PC-9 (cell line): Measurements from ENCODE around the gene PGP.

ENCODE experiments used
- EZH2 ChIP-seq: fragments of 200-600 bp; sonication (generic); IDR thresholded peaks from 2 replicates; pipeline ENCODE4 v1.8.0; 2017; ENCODE audit warnings: antibody characterized with exemption, low read depth
- TF ChIP-seq, protein P1 (sequence below): fragments of 200-600 bp; sonication (generic); conservative IDR thresholded peaks from 2 replicates; pipeline ENCODE4 v1.6.1; 2017; ENCODE audit warnings: mixed run types, antibody characterized with exemption, mild to moderate bottlenecking, moderate library complexity

DNA sequence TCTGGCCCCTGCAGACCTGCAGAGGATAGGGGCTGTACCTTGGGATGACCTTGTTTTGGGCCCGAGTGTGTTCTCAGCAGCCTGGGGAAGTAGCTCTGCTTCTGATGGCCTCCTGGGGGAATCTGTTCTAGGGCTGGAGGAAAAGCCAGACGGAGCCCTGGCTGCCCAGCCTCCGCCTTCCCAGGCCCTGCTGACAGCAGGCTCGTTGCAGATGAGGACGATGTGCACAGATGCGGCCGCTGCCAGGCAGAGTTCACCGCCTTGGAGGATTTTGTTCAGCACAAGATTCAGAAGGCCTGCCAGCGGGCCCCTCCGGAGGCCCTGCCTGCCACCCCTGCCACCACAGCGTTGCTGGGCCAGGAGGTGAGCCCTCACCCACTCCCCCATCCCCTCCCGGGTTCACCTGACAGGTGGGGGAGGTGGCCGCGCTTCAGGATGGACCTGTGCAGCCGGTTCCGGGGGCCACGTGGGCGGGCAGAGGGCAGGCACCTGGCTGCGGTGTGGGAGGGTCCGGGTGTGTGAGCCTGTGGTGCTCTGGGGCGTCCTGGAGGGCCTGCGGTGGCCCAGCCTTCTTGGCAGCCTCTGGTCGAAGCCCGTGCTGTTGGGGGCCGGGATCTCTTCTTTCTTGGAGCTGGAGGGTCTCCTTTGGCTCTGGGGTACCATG lies 13.7 kb upstream of the PGP start:
- no peak for TF ChIP-seq EZH2
- TF ChIP-seq, protein P1, sequence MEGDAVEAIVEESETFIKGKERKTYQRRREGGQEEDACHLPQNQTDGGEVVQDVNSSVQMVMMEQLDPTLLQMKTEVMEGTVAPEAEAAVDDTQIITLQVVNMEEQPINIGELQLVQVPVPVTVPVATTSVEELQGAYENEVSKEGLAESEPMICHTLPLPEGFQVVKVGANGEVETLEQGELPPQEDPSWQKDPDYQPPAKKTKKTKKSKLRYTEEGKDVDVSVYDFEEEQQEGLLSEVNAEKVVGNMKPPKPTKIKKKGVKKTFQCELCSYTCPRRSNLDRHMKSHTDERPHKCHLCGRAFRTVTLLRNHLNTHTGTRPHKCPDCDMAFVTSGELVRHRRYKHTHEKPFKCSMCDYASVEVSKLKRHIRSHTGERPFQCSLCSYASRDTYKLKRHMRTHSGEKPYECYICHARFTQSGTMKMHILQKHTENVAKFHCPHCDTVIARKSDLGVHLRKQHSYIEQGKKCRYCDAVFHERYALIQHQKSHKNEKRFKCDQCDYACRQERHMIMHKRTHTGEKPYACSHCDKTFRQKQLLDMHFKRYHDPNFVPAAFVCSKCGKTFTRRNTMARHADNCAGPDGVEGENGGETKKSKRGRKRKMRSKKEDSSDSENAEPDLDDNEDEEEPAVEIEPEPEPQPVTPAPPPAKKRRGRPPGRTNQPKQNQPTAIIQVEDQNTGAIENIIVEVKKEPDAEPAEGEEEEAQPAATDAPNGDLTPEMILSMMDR: no peak
